RPMI7951 (cell line): ENCODE data around the gene CALHM2. TPM values are rescaled to one million over a fixed set of nuclear protein-coding genes. Genes with fewer than 3 reads are reported as not detected.
"Not testable (repeated sequence)": the region's sequence is repeated elsewhere in the genome, so short reads cannot be mapped to it uniquely, and the experiment has no call there.

ENCODE experiments used
- DNase-seq: peaks from one replicate; pipeline ENCODE4 v3.0.0-alpha.2; 2012; ENCODE audit warnings: low read depth
- total RNA-seq: library from RNA; depleted of rRNA; stranded (reverse); fragments of >200 nt; shearing (Covaris generic); gene quantifications from 2 replicates; pipeline ENCODE4 v1.2.3, GENCODE V29; 2014; rRNA removed

Gene CALHM2, protein sequence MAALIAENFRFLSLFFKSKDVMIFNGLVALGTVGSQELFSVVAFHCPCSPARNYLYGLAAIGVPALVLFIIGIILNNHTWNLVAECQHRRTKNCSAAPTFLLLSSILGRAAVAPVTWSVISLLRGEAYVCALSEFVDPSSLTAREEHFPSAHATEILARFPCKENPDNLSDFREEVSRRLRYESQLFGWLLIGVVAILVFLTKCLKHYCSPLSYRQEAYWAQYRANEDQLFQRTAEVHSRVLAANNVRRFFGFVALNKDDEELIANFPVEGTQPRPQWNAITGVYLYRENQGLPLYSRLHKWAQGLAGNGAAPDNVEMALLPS
- 1.9 and 3.1 TPM in 2 replicates for total RNA-seq

GRCh38 chr10:103451831-103452505 lies at the start of gene CALHM2:
Gene CALHM2, minus strand, starts transcription at chr10:103452370. Its CDS starts 2,429 bp downstream, at chr10:103449941.
- DNase-seq = no peak

- DNase-seq = no peak
Measured at GRCh38 chr10:103501186-103501585, 49.0 kb upstream of the CALHM2 start.

DNA sequence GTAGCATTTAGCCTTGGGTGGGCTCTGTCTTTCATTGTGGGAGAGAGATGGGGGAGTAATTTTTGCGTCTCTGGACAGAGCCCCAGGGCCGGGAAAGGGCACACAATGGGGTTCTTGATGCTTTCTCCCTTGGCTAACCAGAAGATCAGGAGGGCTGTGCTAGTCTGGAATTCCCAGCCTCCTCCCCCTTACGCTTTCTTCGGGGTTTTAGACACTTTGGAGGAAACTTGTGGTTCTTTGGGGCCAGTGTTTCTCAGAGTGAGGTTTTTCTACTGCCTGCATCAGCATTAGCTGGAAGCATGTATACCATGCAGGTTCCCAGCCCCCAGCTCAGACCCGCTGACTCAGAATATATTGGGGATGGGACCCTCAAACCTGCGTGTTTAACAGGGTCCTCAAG lies 48.3 kb upstream of the CALHM2 start:
- DNase-seq = no peak

DNA sequence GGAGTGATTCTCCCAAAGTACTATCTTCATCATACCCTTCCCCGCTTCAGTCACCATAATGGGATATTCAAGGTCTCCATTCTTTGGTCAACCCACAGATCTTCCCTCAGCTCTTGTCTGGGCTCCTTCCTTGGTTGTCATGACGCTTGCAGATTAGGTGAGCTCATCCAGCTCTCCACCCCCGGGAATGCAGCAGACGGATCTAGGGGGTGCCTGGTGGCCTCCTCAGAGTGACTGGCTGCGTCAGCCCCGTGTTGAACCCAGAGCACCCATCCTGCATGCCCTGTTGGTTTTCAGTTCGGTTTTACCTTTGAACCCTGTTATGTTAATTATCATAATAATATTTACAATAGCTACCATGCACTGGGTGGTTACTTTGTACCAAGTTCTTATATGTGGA lies 47.7 kb upstream of the CALHM2 start:
- DNase-seq = no peak

- no peak for DNase-seq
Measured at GRCh38 chr10:103498936-103499638, 46.9 kb upstream of the CALHM2 start.

DNA sequence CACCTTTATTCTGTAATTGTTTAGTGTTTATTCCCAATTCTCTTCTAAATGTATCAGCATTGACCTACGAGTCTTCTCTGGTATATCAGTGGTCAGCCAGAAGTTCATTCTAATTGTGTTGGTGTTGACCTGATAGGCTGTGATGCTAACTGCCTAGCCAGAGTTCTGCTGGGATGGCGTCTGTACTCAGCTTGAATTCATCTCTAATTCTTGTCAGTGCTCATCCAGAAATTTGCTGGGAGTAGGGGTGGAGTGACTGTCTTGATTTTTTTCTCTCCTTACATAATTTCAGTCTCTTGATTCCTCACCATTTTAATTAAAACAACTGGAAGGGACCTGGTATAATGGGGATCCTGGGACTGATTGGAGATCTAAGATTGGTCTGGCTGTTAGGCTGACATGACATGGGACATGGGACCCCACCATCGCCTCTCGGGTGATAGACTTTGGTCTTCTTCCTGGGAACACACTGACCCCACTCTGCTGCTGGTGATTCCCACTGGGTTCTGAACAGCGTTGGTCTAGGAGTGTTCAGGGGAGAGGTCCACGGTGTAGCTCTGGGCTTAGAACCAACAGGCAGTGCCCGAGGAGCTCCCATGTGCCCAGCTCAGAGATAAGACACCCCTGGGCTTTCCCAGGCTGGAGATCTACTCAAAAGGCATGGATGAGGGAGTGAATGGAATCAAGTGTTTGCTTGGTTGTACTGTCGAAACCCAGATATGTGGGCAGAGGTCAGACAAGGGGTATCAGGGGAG lies 45.2 kb upstream of the CALHM2 start:
- DNase-seq = no peak

DNA sequence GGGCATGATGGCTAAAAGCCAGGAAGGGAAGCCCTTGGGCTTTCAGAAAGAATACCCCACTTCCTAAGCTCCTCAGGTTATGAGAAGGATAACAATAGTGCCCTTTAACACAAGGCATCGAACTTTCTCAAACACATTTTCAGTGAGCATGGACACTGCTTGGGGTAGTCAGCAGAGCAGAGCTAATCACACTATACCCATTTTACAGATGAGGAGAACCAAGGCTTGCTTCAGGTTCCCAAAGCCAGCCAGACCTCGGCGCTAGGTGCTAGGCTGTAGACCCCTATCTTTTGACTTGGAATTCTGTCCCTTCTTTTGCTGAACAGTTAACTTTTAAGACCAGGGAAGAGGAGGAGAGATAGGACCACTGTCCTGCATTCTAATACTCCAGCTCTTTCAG lies 43.2 kb upstream of the CALHM2 start:
- DNase-seq = no peak

GRCh38 chr10:103493916-103494877 lies 42.0 kb upstream of the CALHM2 start:
- no peak for DNase-seq

DNA sequence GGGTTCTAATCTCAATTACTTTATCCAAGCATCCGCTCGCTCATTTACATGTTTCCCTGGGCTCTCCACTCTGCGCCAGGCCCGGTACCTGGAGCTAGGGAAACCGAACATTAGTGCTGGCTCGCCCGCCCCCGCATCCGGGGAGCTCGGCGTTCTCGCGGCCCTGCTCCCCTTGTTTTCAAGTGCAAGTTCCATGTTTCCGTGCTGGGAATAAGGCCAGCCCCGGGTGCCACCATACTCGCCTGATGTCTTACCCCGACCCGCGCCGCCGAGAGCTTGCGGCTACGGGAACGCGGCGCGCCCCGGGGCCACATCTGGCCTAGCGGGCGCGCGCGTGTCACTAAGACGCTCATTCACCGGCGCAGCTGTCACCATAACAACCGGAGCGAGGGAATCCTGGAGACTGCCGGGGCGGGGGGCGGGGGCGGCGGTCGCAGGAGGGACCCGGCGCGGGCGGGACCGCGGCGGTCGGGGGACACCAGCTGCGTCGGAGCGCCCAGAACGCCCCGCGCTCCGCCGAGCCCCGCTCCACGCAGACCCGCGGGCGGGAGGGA lies 41.3 kb upstream of the CALHM2 start, which contains the start of gene NEURL1:
Gene NEURL1, plus strand, starts transcription at position 344 of the 554 bp plus-strand sequence. CDS start 683 bp downstream, outside the sequence.
- DNase-seq = peak; percentile 25

DNA sequence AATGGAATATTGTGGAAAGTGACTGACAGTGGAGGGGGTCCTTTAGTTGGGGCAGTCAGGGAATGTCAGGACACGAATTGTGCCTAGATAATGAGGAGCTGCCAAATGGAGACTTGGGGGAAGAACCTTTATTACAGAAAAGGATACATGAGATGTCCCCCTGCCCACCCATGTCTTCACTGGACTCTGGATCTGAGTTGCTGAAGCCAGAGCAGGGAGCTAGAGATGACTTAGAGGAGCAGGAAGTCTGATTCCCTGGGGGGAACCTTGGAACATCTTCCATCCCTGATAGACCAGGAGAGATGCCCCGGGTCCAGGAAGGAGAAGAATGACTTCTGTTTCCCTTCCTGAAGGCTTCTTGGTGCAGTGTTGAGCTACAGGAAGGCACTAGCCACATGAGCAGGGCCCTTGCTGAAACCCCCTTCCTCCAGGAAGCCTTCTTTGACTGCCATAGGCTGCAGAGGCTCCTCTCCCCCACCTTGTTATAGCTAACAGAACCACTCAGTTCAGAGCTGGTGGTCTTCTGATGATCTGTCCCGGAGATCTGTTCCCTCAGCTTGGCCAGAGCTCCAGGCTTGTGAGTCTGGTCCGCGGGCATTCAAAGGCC lies 40.6 kb upstream of the CALHM2 start:
- DNase-seq = no peak

GRCh38 chr10:103491729-103492364 lies 39.7 kb upstream of the CALHM2 start:
- peak; percentile 96 for DNase-seq

DNA sequence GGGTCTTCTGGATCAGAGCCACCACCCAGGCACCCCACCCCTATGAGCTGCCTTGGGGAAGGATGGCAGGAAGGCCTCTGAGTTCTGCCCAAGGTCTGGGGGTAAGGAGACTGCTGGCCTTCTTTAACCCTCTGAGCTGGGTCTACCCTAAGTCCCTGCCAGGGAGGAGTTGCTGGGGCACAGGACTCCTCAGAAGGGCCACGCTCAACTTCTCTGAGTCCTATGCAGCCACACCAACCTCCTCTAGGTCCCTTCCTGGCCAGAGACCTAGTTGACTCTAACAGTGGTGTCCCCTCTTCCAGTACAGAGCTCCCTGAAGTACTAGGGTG lies 38.8 kb upstream of the CALHM2 start:
- DNase-seq = no peak

GRCh38 chr10:103487410-103487708 lies 35.2 kb upstream of the CALHM2 start:
- DNase-seq = no peak

GRCh38 chr10:103486635-103487409 lies 34.7 kb upstream of the CALHM2 start:
- not testable (repeated sequence) for DNase-seq

DNA sequence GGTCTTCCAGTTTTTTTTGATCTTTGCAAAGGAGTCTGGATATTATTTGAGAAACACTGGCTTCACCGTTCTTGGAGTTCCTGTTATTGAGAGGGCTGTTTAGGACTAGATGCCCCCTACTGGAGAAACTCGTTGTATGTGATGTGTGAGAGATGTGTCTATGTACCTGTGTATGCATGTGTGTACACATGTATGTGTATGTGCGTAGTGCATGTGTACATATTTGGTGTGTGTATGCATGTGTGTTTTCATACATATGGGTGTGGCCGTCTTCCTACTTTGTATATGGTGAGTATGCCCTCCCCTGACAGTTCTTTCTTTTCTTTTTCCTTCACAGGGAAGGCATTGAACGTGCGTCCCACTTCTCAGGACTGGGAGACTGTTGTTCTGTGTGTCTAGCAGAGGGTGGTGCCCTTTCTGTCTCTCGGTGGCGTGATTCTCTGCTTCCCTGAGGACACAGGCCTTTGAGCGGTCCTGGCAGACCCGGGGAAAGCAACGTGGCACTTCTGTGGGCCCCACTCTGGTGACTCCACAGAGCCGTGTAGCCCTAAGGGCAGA lies 29.9 kb upstream of the CALHM2 start:
- peak; percentile 75 for DNase-seq

GRCh38 chr10:103480521-103480920 lies 28.4 kb upstream of the CALHM2 start:
- peak; percentile 65 for DNase-seq

DNA sequence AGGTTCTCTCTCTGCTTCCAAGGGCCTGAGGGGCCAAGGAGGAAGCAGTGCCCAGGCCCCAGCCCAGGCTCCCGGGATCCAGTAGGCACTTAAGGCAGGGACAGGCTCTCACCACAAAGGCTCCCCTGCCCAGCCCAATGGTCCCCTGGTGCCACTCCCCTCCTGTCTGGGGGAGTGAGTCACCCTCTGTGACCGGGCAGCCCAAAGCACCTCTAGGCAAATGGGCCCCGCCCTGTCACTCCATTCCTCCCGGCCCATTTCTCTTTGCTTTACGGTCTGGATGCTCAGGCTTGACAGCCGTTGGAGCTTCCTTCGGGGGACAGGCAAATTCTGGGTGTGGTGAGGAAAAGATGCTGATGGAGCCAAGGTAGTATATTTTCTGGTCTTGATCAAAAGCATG lies 27.0 kb upstream of the CALHM2 start, which contains the start of gene CALHM3:
Gene CALHM3, minus strand, starts transcription at position 106 of the 400 bp plus-strand sequence. CDS start 208 bp downstream, outside the sequence.
- peak; percentile 83 for DNase-seq

DNA sequence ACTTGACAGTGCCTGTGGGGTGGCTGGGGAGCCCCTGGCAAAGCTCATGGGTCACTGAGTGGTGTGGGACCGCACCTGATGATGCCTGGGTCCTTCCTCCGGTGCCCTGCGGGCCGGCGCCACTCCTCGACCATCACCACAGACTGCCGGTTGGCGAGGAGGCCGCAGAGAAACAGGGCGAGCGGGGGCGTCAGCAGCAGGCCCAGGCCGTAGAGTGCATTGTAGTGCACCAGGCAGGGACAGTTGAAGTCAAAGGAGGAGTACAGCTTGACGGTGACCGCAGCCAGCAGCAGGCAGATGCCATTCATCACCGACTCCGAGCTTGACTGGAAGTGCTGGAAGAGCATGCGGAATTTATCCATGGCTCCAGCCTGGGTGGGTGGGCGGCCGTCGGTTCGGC lies 26.5 kb upstream of the CALHM2 start:
- DNase-seq = no peak
